Activated CD4-positive, CD25-positive, alpha-beta regulatory T cell treated with anti-CD3 and anti-CD28 coated beads, Interleukin-2, amount 50 U/mL, for 24 hours (primary cell): ENCODE measurements around the gene ADM5.
"Not testable (repeated sequence)": the region's sequence is repeated elsewhere in the genome, so short reads cannot be mapped to it uniquely, and the experiment has no call there.

Experiments
- ATAC-seq, 2 donors: fragments of 150-1000 bp; cut with Tn5 transposase; one replicate each; pipeline ENCODE4 v1.10.0; 2021; ENCODE audit warnings: mild to moderate bottlenecking in 1 of 2, moderate library complexity in 1 of 2

The ADM5 gene

DNA sequence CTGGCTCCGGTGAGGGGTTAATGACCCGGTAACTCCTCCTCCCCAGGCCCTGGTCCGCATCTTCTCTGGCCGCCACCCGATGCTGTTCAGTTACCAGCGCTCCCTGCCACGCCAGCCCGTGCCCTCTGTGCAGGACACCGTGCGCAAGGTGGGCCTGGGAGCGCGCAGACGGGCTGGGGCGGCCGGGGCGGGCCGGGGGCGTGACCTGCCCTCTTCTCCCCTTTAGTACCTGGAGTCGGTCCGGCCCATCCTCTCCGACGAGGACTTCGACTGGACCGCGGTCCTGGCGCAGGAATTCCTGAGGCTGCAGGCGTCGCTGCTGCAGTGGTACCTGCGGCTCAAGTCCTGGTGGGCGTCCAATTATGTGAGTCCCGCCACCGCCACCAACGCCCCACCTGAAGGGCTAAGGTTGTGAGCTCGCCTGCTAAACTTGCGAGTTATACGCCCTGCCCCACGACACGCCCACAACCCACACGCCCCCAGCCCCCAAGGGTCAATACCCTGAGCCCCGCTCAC, 11.9 kb downstream of the ADM5 start:
- no peak for ATAC-seq

DNA sequence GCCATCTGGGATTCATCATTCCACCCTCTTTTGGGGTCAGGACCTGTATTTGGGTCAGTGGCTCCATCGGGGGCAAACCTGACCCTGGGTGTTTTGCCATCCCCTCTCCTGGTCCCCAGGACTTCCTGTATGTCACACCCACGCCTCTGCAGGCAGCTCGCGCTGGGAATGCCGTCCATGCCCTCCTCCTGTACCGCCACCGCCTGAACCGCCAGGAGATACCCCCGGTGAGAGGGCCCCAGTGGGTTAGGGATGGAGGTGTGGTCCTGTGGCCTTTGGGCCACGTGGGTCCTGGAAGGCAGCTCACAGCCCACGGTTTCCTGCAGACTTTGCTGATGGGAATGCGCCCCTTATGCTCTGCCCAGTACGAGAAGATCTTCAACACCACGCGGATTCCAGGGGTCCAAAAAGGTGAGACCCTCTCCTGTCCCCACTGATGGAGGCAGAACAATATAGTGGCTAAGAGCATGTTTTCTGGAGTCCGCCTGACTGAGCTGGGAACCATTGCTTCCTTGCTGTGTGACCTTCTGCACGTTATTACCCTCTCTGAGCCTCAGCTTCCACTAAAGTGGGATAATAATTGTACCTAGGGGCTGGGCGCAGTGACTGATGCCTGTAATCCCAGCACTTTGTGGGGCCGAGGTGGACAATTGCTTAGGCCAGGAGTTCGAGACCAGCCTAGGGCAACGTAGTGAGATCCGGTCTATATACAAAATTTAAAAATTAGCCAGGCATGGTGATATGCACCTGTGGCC, 15.7 kb downstream of the ADM5 start:
- ATAC-seq, result no peak

GRCh38 chr19:49705919-49706318, 16.5 kb downstream of the ADM5 start:
- ATAC-seq, result no peak

DNA sequence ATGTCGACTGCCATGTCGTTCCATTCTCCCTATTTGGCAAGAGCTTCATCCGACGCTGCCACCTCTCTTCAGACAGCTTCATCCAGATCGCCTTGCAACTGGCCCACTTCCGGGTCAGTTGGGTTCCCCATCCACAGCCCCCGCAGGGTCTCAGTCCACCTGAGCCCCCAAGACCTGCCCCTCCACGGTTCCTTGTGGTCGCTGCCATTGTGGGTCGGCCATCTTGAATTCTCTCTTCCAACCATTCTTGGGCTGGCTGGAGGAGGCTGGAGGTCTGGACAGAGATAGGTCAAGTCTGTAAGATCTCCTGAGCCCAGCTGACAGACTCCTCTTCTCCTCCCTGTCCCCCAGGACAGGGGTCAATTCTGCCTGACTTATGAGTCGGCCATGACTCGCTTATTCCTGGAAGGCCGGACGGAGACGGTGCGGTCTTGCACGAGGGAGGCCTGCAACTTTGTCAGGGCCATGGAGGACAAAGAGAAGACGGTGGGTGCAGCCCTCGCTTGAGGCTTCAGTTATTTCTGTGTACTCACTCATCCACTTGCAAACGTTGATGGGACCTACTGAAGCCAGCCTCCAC, 21.1 kb downstream of the ADM5 start:
- ATAC-seq, result no peak

- ATAC-seq, result no peak
These were observed 23.0 kb downstream of the ADM5 start for GRCh38 chr19:49712397-49712859.

- no peak for ATAC-seq
These were observed 23.9 kb downstream of the ADM5 start for GRCh38 chr19:49713236-49713845.

DNA sequence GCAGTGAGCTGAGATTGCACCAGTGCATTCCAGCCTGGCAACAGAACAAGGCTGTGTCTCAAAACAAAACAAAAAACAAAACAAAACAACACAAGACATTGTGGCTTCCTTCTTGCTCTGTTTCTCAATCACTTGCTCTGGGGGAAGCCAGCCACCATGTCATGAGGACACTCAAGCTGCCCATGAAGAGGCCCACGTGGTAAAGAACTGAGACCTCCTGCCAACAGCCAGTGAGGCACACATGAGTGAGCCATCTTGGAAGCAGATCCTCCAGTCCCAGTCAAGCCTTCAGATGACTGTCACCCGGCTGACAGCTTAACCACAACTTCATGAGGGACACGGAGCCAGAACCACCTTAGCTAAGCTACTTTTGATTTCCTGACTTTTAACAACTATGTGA, 26.8 kb downstream of the ADM5 start:
- ATAC-seq, result no peak

DNA sequence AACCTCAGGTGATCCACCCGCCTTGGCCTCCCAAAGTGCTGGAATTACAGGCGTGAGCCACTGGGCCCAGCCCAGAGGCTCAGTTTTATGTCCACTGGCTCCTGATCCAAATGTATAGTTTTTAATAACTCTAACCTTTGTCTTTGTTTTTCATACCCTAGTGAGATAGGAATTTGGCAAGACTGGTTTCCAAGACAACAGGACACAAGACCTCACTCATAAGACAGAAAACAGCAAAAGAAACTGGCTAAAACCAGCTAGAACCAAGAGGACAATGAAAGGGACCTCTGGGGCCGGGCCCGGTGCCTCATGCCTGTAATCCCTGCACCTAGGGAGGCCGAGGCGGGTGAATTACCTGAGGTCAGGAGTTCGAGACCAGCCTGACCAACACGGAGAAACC, 29.1 kb downstream of the ADM5 start:
- no peak for ATAC-seq

GRCh38 chr19:49718991-49719390, 29.6 kb downstream of the ADM5 start:
- ATAC-seq, result no peak

- not testable (repeated sequence) for ATAC-seq
These were observed 30.0 kb downstream of the ADM5 start for GRCh38 chr19:49719420-49719819.

DNA sequence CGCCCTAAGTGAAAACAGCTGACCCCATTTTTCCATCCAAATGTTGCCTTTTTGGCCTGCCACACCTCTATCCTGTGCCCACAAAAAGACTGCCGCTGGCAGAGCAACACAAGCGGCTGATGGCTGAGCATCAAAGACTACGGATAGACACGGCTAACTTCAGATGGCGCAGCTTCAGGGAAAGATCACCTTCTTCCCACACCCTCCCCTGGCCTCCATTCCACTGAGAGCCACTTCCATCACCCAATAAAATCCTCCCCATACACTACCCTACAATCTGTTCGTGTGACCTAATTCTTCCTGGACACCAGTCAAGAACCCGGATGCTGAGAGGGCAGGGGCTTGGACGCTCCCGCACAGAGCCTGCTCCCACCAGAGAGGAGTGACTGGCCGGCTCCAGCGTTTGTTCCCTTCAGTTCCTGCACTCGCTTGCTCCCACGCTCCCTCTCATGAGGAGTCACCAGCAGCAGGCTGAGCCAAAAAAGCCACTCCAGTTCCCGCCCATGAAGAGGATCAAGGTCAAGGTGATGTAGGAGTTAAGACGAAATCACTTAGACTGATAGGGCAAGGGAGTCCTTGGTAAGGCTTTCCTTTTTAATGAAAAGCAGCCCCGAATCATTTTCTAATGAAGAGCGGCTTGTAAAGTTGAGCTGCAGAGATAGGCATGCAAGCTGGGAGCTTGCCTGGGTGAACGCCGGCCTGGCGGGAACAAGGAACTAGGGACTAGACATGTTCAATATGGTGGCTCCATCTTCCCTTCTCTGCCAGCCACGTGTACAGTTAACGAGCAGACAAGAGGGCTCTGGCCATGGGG, 38.0 kb downstream of the ADM5 start:
- no peak for ATAC-seq

GRCh38 chr19:49730166-49730565, 40.8 kb downstream of the ADM5 start:
- no peak for ATAC-seq

- ATAC-seq, result no peak
These were observed 48.9 kb downstream of the ADM5 start for GRCh38 chr19:49738268-49738667.

DNA sequence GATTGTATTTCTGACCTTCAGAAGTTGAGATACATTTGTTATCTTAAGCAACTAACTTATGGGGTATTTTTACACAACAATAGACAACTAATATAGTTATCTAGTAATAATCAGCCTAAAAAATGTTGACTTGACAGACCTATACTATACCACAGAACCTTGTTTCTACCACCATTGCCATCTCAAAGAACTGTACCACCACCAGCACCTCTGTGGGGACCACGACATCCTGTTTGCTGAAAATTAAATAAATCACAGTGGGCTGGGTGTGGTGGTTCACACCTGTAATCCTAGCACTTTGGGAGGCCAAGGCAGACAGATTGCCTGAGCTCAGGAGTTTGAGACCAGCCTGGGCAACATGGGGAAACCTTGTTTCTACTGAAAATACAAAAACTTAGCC, 49.7 kb downstream of the ADM5 start:
- ATAC-seq, result no peak

GRCh38 chr19:49739933-49740332, 50.5 kb downstream of the ADM5 start:
- no peak for ATAC-seq
